ENCODE results near the gene S100A16. TPM values are rescaled to one million over a fixed set of nuclear protein-coding genes. Genes with fewer than 3 reads are reported as not detected.

Gene S100A16
- total and polyA plus RNA-seq, 9 of the 15 experiments (the other 6 are each of a cell fraction or from before 2014, with no cell fraction given) = 1.6 to 6.9 (median 4.3) TPM

DNA sequence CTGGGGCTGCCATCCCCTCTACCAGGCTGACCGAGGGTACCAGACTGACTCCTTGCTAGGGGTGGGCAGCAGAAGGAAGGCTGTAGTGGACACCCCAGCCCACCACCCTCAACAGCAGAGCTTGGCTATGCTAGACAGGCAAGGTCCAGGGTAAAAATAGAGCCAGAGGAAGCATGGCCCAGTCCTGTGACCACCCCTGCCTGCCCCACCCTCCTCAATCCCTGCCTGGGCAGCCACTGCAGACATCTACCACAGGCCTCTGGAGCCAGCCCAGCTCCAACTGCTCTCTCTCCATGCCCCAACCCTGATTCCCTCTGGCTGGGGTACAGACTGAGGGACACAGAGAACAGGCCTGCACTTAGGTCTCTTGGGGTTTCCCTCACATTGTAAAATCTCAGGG lies 17.0 kb upstream of the S100A16 start:
- intact Hi-C loops (cut with micrococcal nuclease) = loop anchor here (5.0 kb wide), 1 partner anchor 98 kb away; no protein-coding TSS in a partner anchor
- BruUV-seq (replicated peaks) = no TSS peak
- Histone ChIP-seq H4K20me1 (replicated peaks; ENCODE audit: control insufficient read depth, insufficient read depth, low read length) (no peaks in the 10 kb centered on the region), H3K4me1 (replicated peaks in 1 of 2; ENCODE audit: control insufficient read depth in 2 of 2, insufficient read depth in 2 of 2, low read length in 2 of 2) (peaks cover 31 to 51% of the 10 kb centered on the region in 2 experiments), H3K27me3 (ENCODE audit: control insufficient read depth in 2 of 2, insufficient read depth in 2 of 2, low read length in 2 of 2) (no peaks in the 10 kb centered on the region), H3K36me3 (ENCODE audit: control insufficient read depth, insufficient read depth, low read length) (peaks cover 8% of the 10 kb centered on the region; the same call in 2 of the 3 replicates), H3K4me2 (ENCODE audit: insufficient read depth, low read length) (no peak overlapping the region), H2AFZ (ENCODE audit: low read depth, low read length) (no peak overlapping the region), H3K4me3 (no peak overlapping the region), H3K9me1 (ENCODE audit: control insufficient read depth, insufficient read depth, low read length) (no peaks in the 10 kb centered on the region), H3K9me3 (replicated peaks; ENCODE audit: control insufficient read depth, insufficient read depth, low read depth, low read length) (no peaks in the 10 kb centered on the region), H3K79me2 (ENCODE audit: control insufficient read depth, insufficient read depth, low read length) (peaks cover 18% of the 10 kb centered on the region), H3K9ac (ENCODE audit: insufficient read depth in 1 of 2, low read depth in 2 of 2, low read length in 2 of 2) (peak overlapping the region in 1 of 2 experiments; percentile 72; a peak in 1 of 4 replicates), H3K27ac (ENCODE audit: extremely low read depth, low read depth, low read length) (no peak overlapping the region)
- ATAC-seq (no peak), DNase-seq (ENCODE audit: extremely low read depth in 1 of 4, low spot score in 3 of 4) (no peak), FAIRE-seq (no peak)
- ChIA-PET CTCF (ENCODE audit: low intra/inter-chr PET ratio) (no interaction called here), POLR2A (interaction anchor here (0.5 to 4.3 kb wide), 7 partner anchors 10 to 232 kb away, joined by 3 to 18 read pairs (median 3); partner anchors contain the start of gene S100A14)
- 82% methylated on average over 1 of the region's 1 CpG for WGBS (ENCODE audit: insufficient coverage, low coverage, missing lambda C conversion rate)
- in situ Hi-C loops (cut with MboI) = no loop called here
- TF ChIP-seq ZNF75A (CRISPR knock-in tag; IDR thresholded peaks at IDR 0.05) (no peak), RBM14 (IDR thresholded peaks at IDR 0.05; ENCODE audit: borderline replicate concordance, insufficient read depth, low read depth, low read length) (no peak), NR3C1 (CRISPR knock-in tag; IDR thresholded peaks at IDR 0.05) (no peak), FOXA1 (IDR thresholded peaks at IDR 0.05; ENCODE audit: borderline replicate concordance) (no peak), CCAR2 (IDR thresholded peaks at IDR 0.05; ENCODE audit: low read depth, low read length) (no peak), ATF1 (CRISPR knock-in tag; IDR thresholded peaks at IDR 0.05) (no peak), ATF1 (tag; IDR thresholded peaks at IDR 0.05) (no peak), SP1 (CRISPR knock-in tag; IDR thresholded peaks at IDR 0.05) (no peak), NFIC (IDR thresholded peaks at IDR 0.05) (no peak), HNRNPL (IDR thresholded peaks at IDR 0.05; ENCODE audit: low read depth, low read length) (no peak), CHD2 (IDR thresholded peaks at IDR 0.05; ENCODE audit: low read depth, low read length) (no peak), SMARCC2 (IDR thresholded peaks at IDR 0.05; ENCODE audit: low read depth) (no peak), DMBX1 (CRISPR knock-in tag; IDR thresholded peaks at IDR 0.05; ENCODE audit: borderline replicate concordance) (no peak), ZNF12 (CRISPR knock-in tag; IDR thresholded peaks at IDR 0.05) (no peak), BRCA1 (IDR thresholded peaks at IDR 0.05) (no peak), BRCA1 (CRISPR knock-in tag; IDR thresholded peaks at IDR 0.05) (no peak), TCFL5 (CRISPR knock-in tag; conservative IDR thresholded peaks at IDR 0.05) (no peak), ZNF699 (CRISPR knock-in tag; IDR thresholded peaks at IDR 0.05; ENCODE audit: insufficient replicate concordance) (no peak)
- TF ChIP-seq, protein P1, sequence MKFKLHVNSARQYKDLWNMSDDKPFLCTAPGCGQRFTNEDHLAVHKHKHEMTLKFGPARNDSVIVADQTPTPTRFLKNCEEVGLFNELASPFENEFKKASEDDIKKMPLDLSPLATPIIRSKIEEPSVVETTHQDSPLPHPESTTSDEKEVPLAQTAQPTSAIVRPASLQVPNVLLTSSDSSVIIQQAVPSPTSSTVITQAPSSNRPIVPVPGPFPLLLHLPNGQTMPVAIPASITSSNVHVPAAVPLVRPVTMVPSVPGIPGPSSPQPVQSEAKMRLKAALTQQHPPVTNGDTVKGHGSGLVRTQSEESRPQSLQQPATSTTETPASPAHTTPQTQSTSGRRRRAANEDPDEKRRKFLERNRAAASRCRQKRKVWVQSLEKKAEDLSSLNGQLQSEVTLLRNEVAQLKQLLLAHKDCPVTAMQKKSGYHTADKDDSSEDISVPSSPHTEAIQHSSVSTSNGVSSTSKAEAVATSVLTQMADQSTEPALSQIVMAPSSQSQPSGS (CRISPR knock-in tag; IDR thresholded peaks at IDR 0.05) = no peak
- TF ChIP-seq, protein P2, sequence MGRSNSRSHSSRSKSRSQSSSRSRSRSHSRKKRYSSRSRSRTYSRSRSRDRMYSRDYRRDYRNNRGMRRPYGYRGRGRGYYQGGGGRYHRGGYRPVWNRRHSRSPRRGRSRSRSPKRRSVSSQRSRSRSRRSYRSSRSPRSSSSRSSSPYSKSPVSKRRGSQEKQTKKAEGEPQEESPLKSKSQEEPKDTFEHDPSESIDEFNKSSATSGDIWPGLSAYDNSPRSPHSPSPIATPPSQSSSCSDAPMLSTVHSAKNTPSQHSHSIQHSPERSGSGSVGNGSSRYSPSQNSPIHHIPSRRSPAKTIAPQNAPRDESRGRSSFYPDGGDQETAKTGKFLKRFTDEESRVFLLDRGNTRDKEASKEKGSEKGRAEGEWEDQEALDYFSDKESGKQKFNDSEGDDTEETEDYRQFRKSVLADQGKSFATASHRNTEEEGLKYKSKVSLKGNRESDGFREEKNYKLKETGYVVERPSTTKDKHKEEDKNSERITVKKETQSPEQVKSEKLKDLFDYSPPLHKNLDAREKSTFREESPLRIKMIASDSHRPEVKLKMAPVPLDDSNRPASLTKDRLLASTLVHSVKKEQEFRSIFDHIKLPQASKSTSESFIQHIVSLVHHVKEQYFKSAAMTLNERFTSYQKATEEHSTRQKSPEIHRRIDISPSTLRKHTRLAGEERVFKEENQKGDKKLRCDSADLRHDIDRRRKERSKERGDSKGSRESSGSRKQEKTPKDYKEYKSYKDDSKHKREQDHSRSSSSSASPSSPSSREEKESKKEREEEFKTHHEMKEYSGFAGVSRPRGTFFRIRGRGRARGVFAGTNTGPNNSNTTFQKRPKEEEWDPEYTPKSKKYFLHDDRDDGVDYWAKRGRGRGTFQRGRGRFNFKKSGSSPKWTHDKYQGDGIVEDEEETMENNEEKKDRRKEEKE (IDR thresholded peaks at IDR 0.05; ENCODE audit: borderline replicate concordance in 1 of 2, control insufficient read depth in 1 of 2, low read depth in 2 of 2, low read length in 1 of 2) = no peak

Measured in K562 (cell line).